Ovary (tissue), 3 donors: ENCODE measurements around the gene BSCL2.

Experiments
- POLR2A ChIP-seq: fragments of 450-650 bp; IDR thresholded peaks from one replicate; pipeline ENCODE4 v1.6.1; 2017; ENCODE audit warnings: antibody characterized with exemption, mild to moderate bottlenecking, moderate library complexity
- TF ChIP-seq, protein P1 (sequence below), 3 donors: fragments of 450-650 bp in 2 of 3; fragments of 200-600 bp in 1 of 3; IDR thresholded peaks; one replicate each; pipeline versions ENCODE4 v1.5.1 to v1.8.0; 2016 to 2022; ENCODE audit warnings: antibody characterized with exemption in 3 of 3, mild to moderate bottlenecking in 1 of 3
- donor health status: DM: no; HTN: no; CAD: no.

DNA sequence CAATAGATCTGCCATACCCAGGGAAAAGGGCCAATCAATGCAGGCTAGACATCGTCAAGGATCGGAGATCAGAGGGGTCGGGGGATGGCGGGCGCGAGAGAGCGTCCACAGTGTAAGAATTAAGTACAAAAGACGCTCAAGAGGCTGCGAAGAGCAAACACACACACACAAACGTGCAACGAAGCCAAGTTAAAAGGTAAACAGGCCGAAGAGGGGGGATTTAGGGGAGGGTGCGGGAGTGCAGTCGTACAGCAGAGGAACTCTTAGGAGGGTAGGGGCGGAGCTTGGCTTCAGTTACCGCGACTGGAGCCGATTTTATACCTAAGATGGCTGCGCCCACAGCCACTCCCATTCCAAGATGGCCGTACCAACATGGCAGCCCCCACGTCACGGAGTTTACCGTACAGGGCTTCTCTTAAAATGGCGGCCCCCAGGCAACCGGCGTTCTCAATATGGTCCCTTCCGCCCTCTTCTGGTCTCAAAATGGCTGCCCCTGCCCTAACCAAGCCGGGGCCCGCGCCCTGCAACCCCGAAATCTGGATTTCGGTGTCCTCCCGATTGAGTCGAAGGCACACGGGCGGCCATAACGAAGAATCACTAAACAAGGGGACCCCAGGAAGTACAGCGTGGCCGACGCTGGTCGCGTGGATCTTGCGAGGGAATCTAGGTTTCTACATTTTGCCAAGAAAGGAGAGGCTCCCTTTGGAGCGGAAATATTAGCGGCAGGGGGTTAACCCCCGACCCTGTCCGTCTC is 2.2 kb upstream of the BSCL2 start:
- TF ChIP-seq, protein P1, sequence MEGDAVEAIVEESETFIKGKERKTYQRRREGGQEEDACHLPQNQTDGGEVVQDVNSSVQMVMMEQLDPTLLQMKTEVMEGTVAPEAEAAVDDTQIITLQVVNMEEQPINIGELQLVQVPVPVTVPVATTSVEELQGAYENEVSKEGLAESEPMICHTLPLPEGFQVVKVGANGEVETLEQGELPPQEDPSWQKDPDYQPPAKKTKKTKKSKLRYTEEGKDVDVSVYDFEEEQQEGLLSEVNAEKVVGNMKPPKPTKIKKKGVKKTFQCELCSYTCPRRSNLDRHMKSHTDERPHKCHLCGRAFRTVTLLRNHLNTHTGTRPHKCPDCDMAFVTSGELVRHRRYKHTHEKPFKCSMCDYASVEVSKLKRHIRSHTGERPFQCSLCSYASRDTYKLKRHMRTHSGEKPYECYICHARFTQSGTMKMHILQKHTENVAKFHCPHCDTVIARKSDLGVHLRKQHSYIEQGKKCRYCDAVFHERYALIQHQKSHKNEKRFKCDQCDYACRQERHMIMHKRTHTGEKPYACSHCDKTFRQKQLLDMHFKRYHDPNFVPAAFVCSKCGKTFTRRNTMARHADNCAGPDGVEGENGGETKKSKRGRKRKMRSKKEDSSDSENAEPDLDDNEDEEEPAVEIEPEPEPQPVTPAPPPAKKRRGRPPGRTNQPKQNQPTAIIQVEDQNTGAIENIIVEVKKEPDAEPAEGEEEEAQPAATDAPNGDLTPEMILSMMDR (IDR thresholded peaks at IDR 0.05): peak in 1 of 3 donors; percentile 34
- TF ChIP-seq POLR2A: peak; percentile 68
